PC-9 (cell line): ENCODE data around the gene MYMK. TPM values are rescaled to one million over a fixed set of nuclear protein-coding genes. Genes with fewer than 3 reads are reported as not detected.

Experiments
- BruUV-seq: library from RNA; stranded (reverse); fragments of 400-500 nt; replicated peaks from 2 replicates; lab custom pipeline; 2021; lab: Mats Ljungman, UMichigan
- CTCF ChIA-PET: fragments of 300-600 bp; sonication (Branson Sonifier 250); formaldehyde crosslinking; loops from one replicate; lab custom pipeline; 2022; ENCODE audit warnings: antibody characterized with exemption; lab: Charles Lee
- POLR2A ChIA-PET: fragments of 300-600 bp; sonication (Branson Sonifier 250); formaldehyde crosslinking; loops from one replicate; lab custom pipeline; 2022; ENCODE audit warnings: antibody characterized with exemption; ENCODE audit not compliant: unreplicated experiment; lab: Charles Lee
- DNase-seq, 2 experiments: peaks; one replicate each; pipeline versions ENCODE4 v3.0.0 to v3.0.0-alpha.2; 2015 to 2022; ENCODE audit warnings: mixed read lengths in 1 of 2
- H2AFZ ChIP-seq: fragments of 200-600 bp; sonication (generic); 2 replicates; pipeline ENCODE4 v1.8.1; 2017; ENCODE audit warnings: antibody characterized with exemption
- H3F3A ChIP-seq: fragments of 200-600 bp; sonication (generic); 2 replicates; pipeline ENCODE4 v1.8.1; 2017; ENCODE audit warnings: antibody characterized with exemption, mild to moderate bottlenecking, low read depth; ENCODE audit not compliant: insufficient read depth
- H3K27ac ChIP-seq: fragments of 200-600 bp; sonication (generic); 2 replicates; pipeline ENCODE4 v1.6.1; 2016; ENCODE audit warnings: mixed run types
- H3K27me3 ChIP-seq: fragments of 200-600 bp; sonication (generic); 2 replicates; pipeline ENCODE4 v1.6.1; 2016; ENCODE audit warnings: low read depth, mixed run types; ENCODE audit not compliant: insufficient read depth
- H3K36me3 ChIP-seq: fragments of 200-600 bp; sonication (generic); 2 replicates; pipeline ENCODE4 v1.6.1; 2016; ENCODE audit warnings: low read depth, mixed run types
- H3K4me1 ChIP-seq: fragments of 200-600 bp; sonication (generic); replicated peaks from 2 replicates; pipeline ENCODE4 v1.6.1; 2016; ENCODE audit warnings: mixed run types; ENCODE audit not compliant: insufficient read depth
- H3K4me2 ChIP-seq: fragments of 200-600 bp; sonication (generic); 2 replicates; pipeline ENCODE4 v1.6.1; 2017; ENCODE audit warnings: mixed run types
- H3K4me3 ChIP-seq: fragments of 200-600 bp; sonication (generic); 2 replicates; pipeline ENCODE4 v1.6.1; 2016; ENCODE audit warnings: mixed run types
- H3K79me2 ChIP-seq: fragments of 200-600 bp; sonication (generic); 2 replicates; pipeline ENCODE4 v1.6.1; 2017; ENCODE audit warnings: low read depth, mixed run types
- H3K9me2 ChIP-seq: fragments of 200-600 bp; sonication (generic); 2 replicates; pipeline ENCODE4 v1.8.1; 2017; ENCODE audit warnings: mild to moderate bottlenecking; ENCODE audit not compliant: insufficient read depth
- H3K9me3 ChIP-seq: fragments of 200-600 bp; sonication (generic); 2 replicates; pipeline ENCODE4 v1.8.1; 2016; ENCODE audit warnings: low read depth; ENCODE audit not compliant: insufficient read depth
- H4K20me1 ChIP-seq: fragments of 200-600 bp; sonication (generic); 2 replicates; pipeline ENCODE4 v1.8.1; 2017; ENCODE audit not compliant: insufficient read depth
- EZH2 ChIP-seq: fragments of 200-600 bp; sonication (generic); IDR thresholded peaks from 2 replicates; pipeline ENCODE4 v1.8.0; 2017; ENCODE audit warnings: antibody characterized with exemption, low read depth
- intact Hi-C: fragments of 100-400 bp; cut with micrococcal nuclease; formaldehyde crosslinking; loops from one replicate; pipeline ENCODE4 v1.10.0; 2022; ENCODE audit not compliant: unreplicated experiment
- total RNA-seq: library from RNA; stranded (reverse); gene quantifications from 2 replicates; pipeline ENCODE4 v1.2.3, GENCODE V29; 2021
- TF ChIP-seq, protein P1 (sequence below): fragments of 200-600 bp; sonication (generic); conservative IDR thresholded peaks from 2 replicates; pipeline ENCODE4 v1.6.1; 2017; ENCODE audit warnings: mixed run types, antibody characterized with exemption, mild to moderate bottlenecking, moderate library complexity

MYMK gene
- total RNA-seq, 1 experiment from 2014 or later = not detected

DNA sequence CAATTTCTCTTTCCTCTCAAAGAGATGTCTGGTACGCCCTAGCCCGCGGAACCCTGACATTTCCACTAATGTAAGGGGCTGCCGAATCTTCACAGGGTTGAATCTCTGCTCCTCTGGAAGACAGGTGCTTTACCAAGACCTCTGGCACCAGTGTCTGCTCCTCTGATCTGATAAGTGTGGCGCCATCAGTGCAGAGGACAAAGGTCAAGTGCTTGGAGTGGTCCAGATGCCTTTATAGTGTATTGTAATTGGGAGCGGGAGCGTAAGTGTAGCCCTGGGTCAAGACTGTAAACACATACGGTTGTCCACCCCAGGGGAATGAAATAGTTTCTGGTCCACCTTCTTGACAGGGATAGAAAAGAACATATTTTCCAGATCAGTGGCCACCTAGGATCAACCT, 27.5 kb upstream of the MYMK start:
- CTCF ChIA-PET = no interaction called here
- no peaks in the 10 kb centered on the region for H3K9me2 ChIP-seq
- H3K9me3 ChIP-seq = no peaks in the 10 kb centered on the region
- H4K20me1 ChIP-seq = no peaks in the 10 kb centered on the region; the same call in 1 of the 2 replicates
- no TSS peak for BruUV-seq
- H2AFZ ChIP-seq = no peak overlapping the region
- intact Hi-C loops = no loop called here
- H3K36me3 ChIP-seq = no peaks in the 10 kb centered on the region
- no peaks in the 10 kb centered on the region for H3F3A ChIP-seq
- no peaks in the 10 kb centered on the region for H3K79me2 ChIP-seq
- DNase-seq = no peak
- POLR2A ChIA-PET = no interaction called here
- no peak overlapping the region for H3K4me3 ChIP-seq
- no peak overlapping the region for H3K27ac ChIP-seq
- TF ChIP-seq, protein P1, sequence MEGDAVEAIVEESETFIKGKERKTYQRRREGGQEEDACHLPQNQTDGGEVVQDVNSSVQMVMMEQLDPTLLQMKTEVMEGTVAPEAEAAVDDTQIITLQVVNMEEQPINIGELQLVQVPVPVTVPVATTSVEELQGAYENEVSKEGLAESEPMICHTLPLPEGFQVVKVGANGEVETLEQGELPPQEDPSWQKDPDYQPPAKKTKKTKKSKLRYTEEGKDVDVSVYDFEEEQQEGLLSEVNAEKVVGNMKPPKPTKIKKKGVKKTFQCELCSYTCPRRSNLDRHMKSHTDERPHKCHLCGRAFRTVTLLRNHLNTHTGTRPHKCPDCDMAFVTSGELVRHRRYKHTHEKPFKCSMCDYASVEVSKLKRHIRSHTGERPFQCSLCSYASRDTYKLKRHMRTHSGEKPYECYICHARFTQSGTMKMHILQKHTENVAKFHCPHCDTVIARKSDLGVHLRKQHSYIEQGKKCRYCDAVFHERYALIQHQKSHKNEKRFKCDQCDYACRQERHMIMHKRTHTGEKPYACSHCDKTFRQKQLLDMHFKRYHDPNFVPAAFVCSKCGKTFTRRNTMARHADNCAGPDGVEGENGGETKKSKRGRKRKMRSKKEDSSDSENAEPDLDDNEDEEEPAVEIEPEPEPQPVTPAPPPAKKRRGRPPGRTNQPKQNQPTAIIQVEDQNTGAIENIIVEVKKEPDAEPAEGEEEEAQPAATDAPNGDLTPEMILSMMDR = no peak
- TF ChIP-seq EZH2 = no peak
- no peak overlapping the region for H3K4me2 ChIP-seq
- no peaks in the 10 kb centered on the region for H3K4me1 ChIP-seq
- peaks cover 92% of the 10 kb centered on the region for H3K27me3 ChIP-seq

DNA sequence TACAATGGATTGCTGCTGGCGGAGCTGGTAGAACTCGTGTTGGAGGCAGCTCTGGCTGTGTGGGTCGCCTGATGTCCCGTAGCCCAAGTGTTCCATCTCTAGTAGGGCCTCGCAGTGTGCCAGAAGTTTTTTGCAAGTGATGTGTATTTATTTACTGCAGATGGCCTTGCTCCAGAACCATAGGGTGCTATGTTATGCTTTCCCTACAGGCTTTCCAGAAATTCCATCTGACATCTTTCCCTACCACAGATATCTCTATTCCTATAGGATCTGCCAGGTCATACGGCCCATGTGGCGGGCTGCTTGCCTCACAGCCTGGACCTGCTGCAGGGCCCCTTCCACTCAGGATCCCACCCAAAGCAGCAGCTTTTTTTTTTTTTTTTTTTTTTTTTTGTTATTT, 26.7 kb upstream of the MYMK start:
- Histone ChIP-seq H2AFZ (no peak overlapping the region), H3K27ac (no peak overlapping the region), H3K4me3 (no peak overlapping the region), H3K9me3 (no peaks in the 10 kb centered on the region), H3K4me2 (no peak overlapping the region), H3K27me3 (peaks cover 93% of the 10 kb centered on the region), H3K9me2 (no peaks in the 10 kb centered on the region), H3K36me3 (no peaks in the 10 kb centered on the region), H3K79me2 (no peaks in the 10 kb centered on the region), H4K20me1 (no peaks in the 10 kb centered on the region; the same call in 1 of the 2 replicates), H3K4me1 (no peaks in the 10 kb centered on the region), H3F3A (no peaks in the 10 kb centered on the region)
- TF ChIP-seq, protein P1 = no peak
- TF ChIP-seq EZH2 = no peak
- intact Hi-C loops = no loop called here
- BruUV-seq = no TSS peak
- ChIA-PET POLR2A (interaction anchor here (0.5 kb wide), 1 partner anchor 92 kb away, joined by 10 read pairs; no protein-coding TSS in a partner anchor), CTCF (no interaction called here)
- DNase-seq = no peak

DNA sequence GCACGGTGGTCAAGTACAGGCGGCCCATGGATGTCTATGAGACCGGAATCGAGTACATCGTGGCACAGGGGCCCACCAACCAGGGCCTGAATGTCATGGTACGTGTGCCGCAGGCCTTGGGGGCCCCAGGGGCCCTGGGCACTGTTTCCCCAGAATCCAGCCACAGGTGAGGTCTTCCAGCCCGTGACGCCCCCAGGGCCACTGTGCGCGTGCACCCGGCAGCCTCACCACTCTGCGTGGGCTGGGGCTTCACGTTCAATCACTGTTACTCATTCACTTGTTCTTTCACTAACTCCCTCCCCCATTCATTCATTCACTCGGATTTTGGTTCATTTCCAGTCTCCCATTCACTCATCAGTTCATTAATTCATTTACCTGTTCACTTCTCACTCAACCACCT, 22.4 kb upstream of the MYMK start:
- Histone ChIP-seq H3K9me2 (no peaks in the 10 kb centered on the region), H2AFZ (no peak overlapping the region), H3K9me3 (no peaks in the 10 kb centered on the region), H3K4me1 (no peaks in the 10 kb centered on the region), H3K4me3 (no peak overlapping the region), H4K20me1 (no peaks in the 10 kb centered on the region), H3K36me3 (no peaks in the 10 kb centered on the region), H3F3A (no peaks in the 10 kb centered on the region), H3K79me2 (no peaks in the 10 kb centered on the region), H3K27ac (no peak overlapping the region), H3K4me2 (no peak overlapping the region), H3K27me3 (peaks cover 86% of the 10 kb centered on the region)
- intact Hi-C loops = no loop called here
- TF ChIP-seq, protein P1 = no peak
- no peak for TF ChIP-seq EZH2
- POLR2A ChIA-PET = no interaction called here
- CTCF ChIA-PET = no interaction called here
- DNase-seq = no peak
- no TSS peak for BruUV-seq
